Keratinocyte (primary cell): ENCODE results near the gene PDE10A. TPM values are rescaled to one million over a fixed set of nuclear protein-coding genes. Genes with fewer than 3 reads are reported as not detected.

Experiments used
- DNase-seq: peaks from one replicate; pipeline ENCODE4 v3.0.0-alpha.2; 2011; ENCODE audit warnings: low read depth, missing footprints, low spot score
- FAIRE-seq: peaks from 2 replicates; lab custom pipeline; 2011; peaks lifted over from hg19 to GRCh38; lab: Jason Lieb, UNC
- H2AFZ ChIP-seq: 2 replicates; pipeline ENCODE4 v1.6.0; 2012; ENCODE audit warnings: low read length, control low read depth, inconsistent platforms; ENCODE audit not compliant: control insufficient read depth
- H3K27ac ChIP-seq: 2 replicates; pipeline ENCODE4 v1.5.1; 2011; ENCODE audit warnings: low read length; ENCODE audit not compliant: control insufficient read depth, insufficient read depth
- H3K27me3 ChIP-seq: 3 replicates; pipeline ENCODE4 v1.6.0; 2011; ENCODE audit warnings: low read length; ENCODE audit not compliant: control insufficient read depth, insufficient read depth; ENCODE audit errors: extremely low read depth
- H3K36me3 ChIP-seq, 2 experiments: 2 replicates in 1 of 2; 3 replicates in 1 of 2; pipeline ENCODE4 v1.5.1; 2011; ENCODE audit warnings: low read length in 2 of 2, mild to moderate bottlenecking in 1 of 2; ENCODE audit not compliant: control insufficient read depth in 2 of 2, insufficient read depth in 2 of 2; ENCODE audit errors: extremely low read depth in 1 of 2
- H3K4me1 ChIP-seq: 3 replicates; pipeline ENCODE4 v1.5.1; 2011; ENCODE audit warnings: low read length; ENCODE audit not compliant: control insufficient read depth, insufficient read depth; ENCODE audit errors: extremely low read depth
- H3K4me2 ChIP-seq: 3 replicates; pipeline ENCODE4 v1.6.0; 2011; ENCODE audit warnings: low read depth, low read length; ENCODE audit not compliant: control insufficient read depth, insufficient read depth; ENCODE audit errors: extremely low read depth
- H3K4me3 ChIP-seq, 3 experiments: fragments of 200-600 bp in 1 of 3; sonication (generic) in 1 of 3; 2 replicates in 2 of 3; 3 replicates in 1 of 3; pipeline ENCODE4 v1.5.1; 2011 to 2016; ENCODE audit warnings: low read length in 3 of 3, mild to moderate bottlenecking in 3 of 3, control low read depth in 2 of 3, inconsistent platforms in 1 of 3, low read depth in 1 of 3, mixed read lengths in 1 of 3, mixed run types in 1 of 3, moderate library complexity in 1 of 3; ENCODE audit not compliant: control insufficient read depth in 2 of 3, insufficient read depth in 2 of 3; ENCODE audit errors: extremely low read depth in 1 of 3
- H3K79me2 ChIP-seq: 2 replicates; pipeline ENCODE4 v1.6.0; 2012; ENCODE audit warnings: low read length; ENCODE audit not compliant: control insufficient read depth, insufficient read depth
- H3K9ac ChIP-seq: 3 replicates; pipeline ENCODE4 v1.6.0; 2011; ENCODE audit warnings: low read length; ENCODE audit not compliant: control insufficient read depth, insufficient read depth; ENCODE audit errors: extremely low read depth
- H3K9me1 ChIP-seq: 3 replicates; pipeline ENCODE4 v1.6.0; 2011; ENCODE audit warnings: low read length; ENCODE audit not compliant: control insufficient read depth, insufficient read depth; ENCODE audit errors: extremely low read depth
- H3K9me3 ChIP-seq: 2 replicates; pipeline ENCODE4 v1.5.1; 2012; ENCODE audit warnings: low read depth, low read length; ENCODE audit not compliant: control insufficient read depth
- H4K20me1 ChIP-seq: 3 replicates; pipeline ENCODE4 v1.6.0; 2011; ENCODE audit warnings: low read length; ENCODE audit not compliant: control insufficient read depth, insufficient read depth; ENCODE audit errors: extremely low read depth
- EZH2 ChIP-seq: IDR thresholded peaks from one replicate; pipeline ENCODE4 v1.6.1; 2012; ENCODE audit warnings: inconsistent platforms, mild to moderate bottlenecking, low read length, moderate library complexity
- dilution Hi-C: fragments of 300-500 bp; cut with MboI; formaldehyde crosslinking; loops from one replicate; pipeline ENCODE4 v1.7.0; 2020; ENCODE audit warnings: low sequenced_read_pairs; ENCODE audit not compliant: extremely low pct_ligation_motif_present
- polyA plus RNA-seq, 5 experiments: library from polyadenylated mRNA; depleted of rRNA in 3 of 5; stranded (reverse) in 3 of 5; stranded (forward) in 1 of 5; unstranded in 1 of 5; fragments of >200 nt; gene quantifications; 1 replicate in 1 of 5; 2 replicates in 3 of 5; 3 replicates in 1 of 5; pipeline versions ENCODE4 v1.2.1 to v1.2.3, GENCODE V29; 2011 to 2012; ENCODE audit warnings: missing spikeins in 2 of 5, low read depth in 1 of 5, low replicate concordance in 1 of 5
- TF ChIP-seq, protein P1 (sequence below), 3 experiments: IDR thresholded peaks in 1 of 3; conservative IDR thresholded peaks in 1 of 3; optimal IDR thresholded peaks in 1 of 3; 2 replicates in 2 of 3; 3 replicates in 1 of 3; pipeline versions ENCODE3 to v1.5.1; 2011; ENCODE audit warnings: low read length in 3 of 3, mild to moderate bottlenecking in 3 of 3, moderate library complexity in 2 of 3, control low read depth in 1 of 3, inconsistent platforms in 1 of 3; ENCODE audit not compliant: insufficient read depth in 2 of 3; ENCODE audit errors: extremely low read depth in 1 of 3

Gene PDE10A
- polyA plus RNA-seq, 1 donor (not counting 4 experiments of a cell fraction or from before 2014, with no cell fraction given) = not detected

DNA sequence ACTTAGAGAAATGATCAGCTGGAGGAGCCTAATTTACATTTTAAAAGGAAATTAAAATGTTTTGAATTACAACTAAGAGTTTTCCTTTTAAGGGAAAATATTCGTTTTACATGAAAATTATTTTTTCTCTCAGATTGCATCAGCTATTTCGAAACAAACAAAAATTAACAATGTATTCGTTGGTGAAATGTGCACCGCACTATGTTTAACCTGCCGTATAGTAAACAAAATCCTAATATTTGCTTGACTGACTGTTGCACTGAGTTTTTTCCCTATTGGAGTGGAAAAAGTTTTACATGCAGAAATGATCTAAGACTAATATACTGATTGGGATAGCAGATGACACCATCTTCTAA is 5.7 kb downstream of the PDE10A start:
- Histone ChIP-seq H3K9me3 (no peaks in the 10 kb centered on the region), H3K4me1 (no peaks in the 10 kb centered on the region), H3K9me1 (no peaks in the 10 kb centered on the region), H3K27ac (no peak overlapping the region), H3K4me2 (no peak overlapping the region), H4K20me1 (no peaks in the 10 kb centered on the region), H3K4me3 (no peak overlapping the region), H3K36me3 (no peaks in the 10 kb centered on the region), H3K79me2 (no peaks in the 10 kb centered on the region), H3K27me3 (peaks cover 26% of the 10 kb centered on the region), H3K9ac (no peak overlapping the region), H2AFZ (no peak overlapping the region)
- dilution Hi-C loops = no loop called here
- no peak for FAIRE-seq
- no peak for TF ChIP-seq EZH2
- TF ChIP-seq, protein P1, sequence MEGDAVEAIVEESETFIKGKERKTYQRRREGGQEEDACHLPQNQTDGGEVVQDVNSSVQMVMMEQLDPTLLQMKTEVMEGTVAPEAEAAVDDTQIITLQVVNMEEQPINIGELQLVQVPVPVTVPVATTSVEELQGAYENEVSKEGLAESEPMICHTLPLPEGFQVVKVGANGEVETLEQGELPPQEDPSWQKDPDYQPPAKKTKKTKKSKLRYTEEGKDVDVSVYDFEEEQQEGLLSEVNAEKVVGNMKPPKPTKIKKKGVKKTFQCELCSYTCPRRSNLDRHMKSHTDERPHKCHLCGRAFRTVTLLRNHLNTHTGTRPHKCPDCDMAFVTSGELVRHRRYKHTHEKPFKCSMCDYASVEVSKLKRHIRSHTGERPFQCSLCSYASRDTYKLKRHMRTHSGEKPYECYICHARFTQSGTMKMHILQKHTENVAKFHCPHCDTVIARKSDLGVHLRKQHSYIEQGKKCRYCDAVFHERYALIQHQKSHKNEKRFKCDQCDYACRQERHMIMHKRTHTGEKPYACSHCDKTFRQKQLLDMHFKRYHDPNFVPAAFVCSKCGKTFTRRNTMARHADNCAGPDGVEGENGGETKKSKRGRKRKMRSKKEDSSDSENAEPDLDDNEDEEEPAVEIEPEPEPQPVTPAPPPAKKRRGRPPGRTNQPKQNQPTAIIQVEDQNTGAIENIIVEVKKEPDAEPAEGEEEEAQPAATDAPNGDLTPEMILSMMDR (optimal IDR thresholded peaks at IDR 0.05 in 1 of 3, IDR thresholded peaks at IDR 0.05 in 1 of 3, conservative IDR thresholded peaks at IDR 0.05 in 1 of 3; ENCODE audit: extremely low read depth in 1 of 3, insufficient read depth in 2 of 3, low read length in 3 of 3) = no peak
- DNase-seq = no peak

DNA sequence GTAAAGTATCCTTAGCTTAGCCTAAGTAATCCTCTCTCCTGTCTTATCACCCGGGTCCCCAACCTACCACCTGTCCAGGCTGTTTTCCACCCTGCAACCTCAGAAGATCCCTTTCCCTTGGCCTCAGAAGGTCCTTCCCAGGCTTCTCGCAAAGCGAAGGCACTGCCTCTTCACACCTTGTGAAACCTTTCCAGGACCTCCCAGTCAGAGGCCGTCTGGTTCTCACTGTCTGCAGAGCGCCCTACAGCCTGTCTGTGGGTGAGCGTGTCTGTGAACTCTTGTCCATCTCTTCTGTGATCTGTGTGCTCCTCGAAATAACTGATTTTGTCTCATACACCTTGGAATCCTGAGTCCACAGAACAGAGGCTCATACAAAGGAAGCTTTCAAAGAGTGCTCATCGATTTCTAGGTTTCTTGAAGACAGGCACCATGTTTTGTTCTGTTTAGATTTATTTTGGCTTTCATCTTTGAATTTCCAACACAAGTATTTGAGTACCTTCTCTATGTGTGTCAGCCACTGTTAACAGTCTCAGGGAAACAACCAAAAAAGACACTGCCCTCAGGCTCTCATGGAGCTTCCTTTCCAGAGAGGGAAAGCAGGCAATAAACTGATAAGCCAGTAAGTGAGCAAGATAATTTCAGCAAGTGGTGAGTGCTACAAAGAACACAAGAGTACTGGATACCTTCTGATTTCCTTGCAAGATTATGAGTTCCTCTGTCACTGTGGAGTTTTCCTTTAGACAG is 6.3 kb downstream of the PDE10A start:
- DNase-seq (no peak), FAIRE-seq (no peak)
- TF ChIP-seq, protein P1 (optimal IDR thresholded peaks at IDR 0.05 in 1 of 3, IDR thresholded peaks at IDR 0.05 in 1 of 3, conservative IDR thresholded peaks at IDR 0.05 in 1 of 3; ENCODE audit: extremely low read depth in 1 of 3, insufficient read depth in 2 of 3, low read length in 3 of 3) = no peak
- TF ChIP-seq EZH2 = no peak
- no peak overlapping the region for H3K4me3 ChIP-seq
- H4K20me1 ChIP-seq = no peaks in the 10 kb centered on the region
- dilution Hi-C loops = no loop called here
- H2AFZ ChIP-seq = no peak overlapping the region
- no peaks in the 10 kb centered on the region for H3K36me3 ChIP-seq
- no peaks in the 10 kb centered on the region for H3K4me1 ChIP-seq
- no peaks in the 10 kb centered on the region for H3K9me3 ChIP-seq
- H3K27ac ChIP-seq = no peak overlapping the region
- no peak overlapping the region for H3K9ac ChIP-seq
- peaks cover 24% of the 10 kb centered on the region for H3K27me3 ChIP-seq
- no peaks in the 10 kb centered on the region for H3K79me2 ChIP-seq
- no peaks in the 10 kb centered on the region for H3K9me1 ChIP-seq
- H3K4me2 ChIP-seq = no peak overlapping the region
